Peyer's patch (tissue), 4 donors: ENCODE data around the gene PRR16. TPM values are rescaled to one million over a fixed set of nuclear protein-coding genes. Genes with fewer than 3 reads are reported as not detected.
A peak's percentile ranks its signal among the peaks of the same experiment; 100 is the strongest.

Source experiments
- DNase-seq, 3 donors: peaks; one replicate each; pipeline ENCODE4 v3.0.0-alpha.2; 2017 to 2019
- H3K27ac ChIP-seq, 4 donors: fragments of 200-600 bp; sonication (generic); one replicate each; pipeline ENCODE4 v1.5.1; 2016 to 2019
- H3K27me3 ChIP-seq, 2 donors: fragments of 200-600 bp; sonication (generic); one replicate each; pipeline ENCODE4 v1.5.1; 2019
- H3K36me3 ChIP-seq, 3 donors: fragments of 200-600 bp; sonication (generic); one replicate each; pipeline ENCODE4 v1.5.1; 2016 to 2019
- H3K4me1 ChIP-seq, 4 donors: fragments of 200-600 bp; sonication (generic); one replicate each; pipeline ENCODE4 v1.5.1; 2016 to 2019
- H3K4me3 ChIP-seq, 4 donors: fragments of 200-600 bp; sonication (generic); 1 replicate in 3 of 4; 2 replicates in 1 of 4; pipeline ENCODE4 v1.5.1; 2016 to 2019; ENCODE audit warnings: mild to moderate bottlenecking in 1 of 4
- H3K9me3 ChIP-seq, 4 donors: fragments of 200-600 bp; sonication (generic); one replicate each; pipeline ENCODE4 v1.5.1; 2016 to 2019; ENCODE audit warnings: mild to moderate bottlenecking in 1 of 4
- POLR2A ChIP-seq, 2 donors: fragments of 450-650 bp; IDR thresholded peaks; one replicate each; pipeline ENCODE4 v1.5.1; 2017; ENCODE audit warnings: antibody characterized with exemption in 2 of 2, mild to moderate bottlenecking in 2 of 2, moderate library complexity in 2 of 2
- small RNA-seq, 2 donors: library from RNA; depleted of rRNA; stranded (forward); fragments of <200 nt; gene quantifications; one replicate each; pipeline ENCODE3, GENCODE V24; 2016
- total RNA-seq, 4 donors: library from RNA; depleted of rRNA; stranded (reverse); fragments of >200 nt; gene quantifications; one replicate each; pipeline ENCODE4 v1.1.0, GENCODE V29; 2016
- TF ChIP-seq, protein P1 (sequence below), 6 experiments: fragments of 450-650 bp in 4 of 6; fragments of 200-600 bp in 2 of 6; sonication (generic) in 1 of 6; IDR thresholded peaks; one replicate each; pipeline ENCODE4 v1.5.1; 2017 to 2019; ENCODE audit warnings: antibody characterized with exemption in 6 of 6, mild to moderate bottlenecking in 3 of 6, moderate library complexity in 1 of 6

PRR16 gene
- total RNA-seq, 4 donors from 2014 or later: 2.9 to 37.1 (median 3.8) TPM

- DNase-seq: no peak
- Histone ChIP-seq H3K9me3 (no peaks in the 10 kb centered on the region), H3K27ac (no peak overlapping the region), H3K4me1 (no peaks in the 10 kb centered on the region), H3K36me3 (no peaks in the 10 kb centered on the region), H3K4me3 (no peak overlapping the region), H3K27me3 (no peaks in the 10 kb centered on the region)
- TF ChIP-seq, protein P1, sequence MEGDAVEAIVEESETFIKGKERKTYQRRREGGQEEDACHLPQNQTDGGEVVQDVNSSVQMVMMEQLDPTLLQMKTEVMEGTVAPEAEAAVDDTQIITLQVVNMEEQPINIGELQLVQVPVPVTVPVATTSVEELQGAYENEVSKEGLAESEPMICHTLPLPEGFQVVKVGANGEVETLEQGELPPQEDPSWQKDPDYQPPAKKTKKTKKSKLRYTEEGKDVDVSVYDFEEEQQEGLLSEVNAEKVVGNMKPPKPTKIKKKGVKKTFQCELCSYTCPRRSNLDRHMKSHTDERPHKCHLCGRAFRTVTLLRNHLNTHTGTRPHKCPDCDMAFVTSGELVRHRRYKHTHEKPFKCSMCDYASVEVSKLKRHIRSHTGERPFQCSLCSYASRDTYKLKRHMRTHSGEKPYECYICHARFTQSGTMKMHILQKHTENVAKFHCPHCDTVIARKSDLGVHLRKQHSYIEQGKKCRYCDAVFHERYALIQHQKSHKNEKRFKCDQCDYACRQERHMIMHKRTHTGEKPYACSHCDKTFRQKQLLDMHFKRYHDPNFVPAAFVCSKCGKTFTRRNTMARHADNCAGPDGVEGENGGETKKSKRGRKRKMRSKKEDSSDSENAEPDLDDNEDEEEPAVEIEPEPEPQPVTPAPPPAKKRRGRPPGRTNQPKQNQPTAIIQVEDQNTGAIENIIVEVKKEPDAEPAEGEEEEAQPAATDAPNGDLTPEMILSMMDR (IDR thresholded peaks at IDR 0.05): no peak
- TF ChIP-seq POLR2A (IDR thresholded peaks at IDR 0.05): no peak
Measured at GRCh38 chr5:120717381-120717780, 253.3 kb downstream of the PRR16 start.

DNA sequence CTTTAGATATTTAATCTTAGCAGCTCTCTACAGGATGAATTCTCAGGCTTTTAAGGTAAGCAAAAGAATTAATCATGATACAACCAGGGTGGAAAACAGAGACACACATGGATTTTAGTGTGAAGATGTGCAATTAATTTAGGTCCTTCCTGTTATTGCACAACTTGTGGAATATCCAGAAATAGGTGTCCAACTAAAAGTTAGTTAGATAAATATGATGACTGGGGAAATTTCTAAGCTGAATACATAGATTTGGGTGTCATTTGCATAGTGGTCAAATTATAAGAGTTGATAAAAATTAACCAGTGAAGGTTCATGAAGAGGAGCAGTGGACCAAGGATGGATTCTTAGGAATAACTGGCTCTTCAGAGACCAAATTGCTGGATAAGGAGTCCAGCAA, 266.1 kb downstream of the PRR16 start:
- H3K36me3 ChIP-seq: no peaks in the 10 kb centered on the region
- H3K4me1 ChIP-seq: no peaks in the 10 kb centered on the region
- H3K27ac ChIP-seq: no peak overlapping the region
- H3K9me3 ChIP-seq: no peaks in the 10 kb centered on the region
- no peaks in the 10 kb centered on the region for H3K27me3 ChIP-seq
- TF ChIP-seq POLR2A (IDR thresholded peaks at IDR 0.05): no peak
- TF ChIP-seq, protein P1 (IDR thresholded peaks at IDR 0.05): no peak
- DNase-seq: no peak
- H3K4me3 ChIP-seq: no peak overlapping the region

- Histone ChIP-seq H3K36me3 (no peaks in the 10 kb centered on the region), H3K9me3 (no peaks in the 10 kb centered on the region), H3K27me3 (no peaks in the 10 kb centered on the region), H3K27ac (no peak overlapping the region), H3K4me1 (no peaks in the 10 kb centered on the region), H3K4me3 (no peak overlapping the region)
- DNase-seq: peak in 1 of 3 donors; percentile 29
- TF ChIP-seq, protein P1 (IDR thresholded peaks at IDR 0.05): no peak
- TF ChIP-seq POLR2A (IDR thresholded peaks at IDR 0.05): no peak
Measured at GRCh38 chr5:120734033-120734432, 269.9 kb downstream of the PRR16 start.

- H3K4me3 ChIP-seq: no peak overlapping the region
- H3K27me3 ChIP-seq: no peaks in the 10 kb centered on the region
- TF ChIP-seq, protein P1 (IDR thresholded peaks at IDR 0.05): no peak
- no peak for TF ChIP-seq POLR2A (IDR thresholded peaks at IDR 0.05)
- H3K36me3 ChIP-seq: no peaks in the 10 kb centered on the region
- H3K27ac ChIP-seq: no peak overlapping the region
- no peaks in the 10 kb centered on the region for H3K9me3 ChIP-seq
- no peak for DNase-seq
- H3K4me1 ChIP-seq: no peaks in the 10 kb centered on the region
Measured at GRCh38 chr5:120735076-120735475, 271.0 kb downstream of the PRR16 start.

Small RNA genes within 50 kb of the gene (small RNA-seq; reads per million reads assigned to genes)
- gene PRELID3BP8: 0 reads per million in 2 donors
- 0 reads per million in 2 donors for gene RNU4-69P
